HEK293 (cell line): ENCODE data around the gene ANKRD33B.

ENCODE experiments used
- CTCF ChIA-PET: fragments of 350-600 bp; formaldehyde crosslinking; extraction: SDS; loops from one replicate; lab custom pipeline; 2021; ENCODE audit warnings: antibody characterized with exemption; lab: Yijun Ruan, JAX
- POLR2A ChIA-PET: fragments of 300-600 bp; formaldehyde crosslinking; extraction: SDS; loops from one replicate; lab custom pipeline; 2020; ENCODE audit warnings: antibody characterized with exemption, inconsistent platforms; lab: Yijun Ruan, JAX
- H3K27ac ChIP-seq: fragments of 200-500 bp; sonication (Bioruptor generic); 2 replicates; pipeline ENCODE4 v1.5.1; 2014; ENCODE audit warnings: low read depth, low read length, control low read depth, inconsistent platforms; ENCODE audit errors: extremely low read depth
- H3K36me3 ChIP-seq, 2 experiments: fragments of 200-500 bp in 1 of 2; sonication (Bioruptor generic) in 1 of 2; 1 replicate in 1 of 2; 2 replicates in 1 of 2; pipeline ENCODE4 v1.5.1; 2014 to 2017; ENCODE audit warnings: inconsistent platforms in 2 of 2, low read length in 2 of 2; ENCODE audit not compliant: control insufficient read depth in 2 of 2, insufficient read depth in 1 of 2
- H3K4me1 ChIP-seq: fragments of 200-500 bp; sonication (Bioruptor generic); 2 replicates; pipeline ENCODE4 v1.5.1; 2014; ENCODE audit warnings: mild to moderate bottlenecking, low read length, inconsistent platforms; ENCODE audit not compliant: control insufficient read depth, insufficient read depth
- H3K4me3 ChIP-seq: 2 replicates; pipeline ENCODE4 v1.5.1; 2011; ENCODE audit warnings: low read depth, mild to moderate bottlenecking, control low read depth, low read length, moderate library complexity
- H3K9me3 ChIP-seq: fragments of 200-500 bp; sonication (Bioruptor generic); 2 replicates; pipeline ENCODE4 v1.5.1; 2014; ENCODE audit warnings: low read depth, low read length, inconsistent platforms; ENCODE audit not compliant: control insufficient read depth, insufficient read depth
- GLI2 ChIP-seq: fragments of 450-650 bp; formaldehyde crosslinking; IDR thresholded peaks from 2 replicates; pipeline ENCODE4; 2017; ENCODE audit warnings: missing biosample characterization, missing genetic modification characterization, low read depth, borderline replicate concordance
- HOXD13 ChIP-seq: sonication (generic); formaldehyde crosslinking; IDR thresholded peaks from 2 replicates; pipeline ENCODE4 v1.8.0; 2022; ENCODE audit warnings: missing genetic modification reagents, borderline replicate concordance
- KLF16 ChIP-seq: fragments of 450-650 bp; formaldehyde crosslinking; IDR thresholded peaks from 2 replicates; pipeline ENCODE4 v1.5.1; 2017; ENCODE audit warnings: missing biosample characterization, missing genetic modification characterization
- OVOL3 ChIP-seq: fragments of 450-650 bp; formaldehyde crosslinking; IDR thresholded peaks from 2 replicates; pipeline ENCODE4 v1.5.1; 2016; ENCODE audit warnings: missing biosample characterization, missing genetic modification characterization
- REPIN1 ChIP-seq: fragments of 450-650 bp; formaldehyde crosslinking; IDR thresholded peaks from 2 replicates; pipeline ENCODE4 v1.5.1; 2017; ENCODE audit warnings: missing biosample characterization, missing genetic modification characterization, low read depth
- SALL2 ChIP-seq: fragments of 450-650 bp; formaldehyde crosslinking; IDR thresholded peaks from 2 replicates; pipeline ENCODE4 v1.5.0; 2017; ENCODE audit warnings: missing biosample characterization, mild to moderate bottlenecking, missing genetic modification characterization, borderline replicate concordance
- SCRT2 ChIP-seq: fragments of 450-650 bp; formaldehyde crosslinking; IDR thresholded peaks from 2 replicates; pipeline ENCODE4 v1.5.1; 2016; ENCODE audit warnings: missing biosample characterization, missing genetic modification characterization
- ZBTB20 ChIP-seq: fragments of 450-650 bp; formaldehyde crosslinking; IDR thresholded peaks from 2 replicates; pipeline ENCODE4 v1.5.1; 2016; ENCODE audit warnings: missing biosample characterization, missing genetic modification characterization
- ZFP69B ChIP-seq: fragments of 450-650 bp; formaldehyde crosslinking; IDR thresholded peaks from 2 replicates; pipeline ENCODE4 v1.5.1; 2016; ENCODE audit warnings: missing biosample characterization, missing genetic modification characterization
- ZNF148 ChIP-seq: fragments of 450-650 bp; formaldehyde crosslinking; IDR thresholded peaks from 2 replicates; pipeline ENCODE4 v1.5.0; 2017; ENCODE audit warnings: missing biosample characterization, missing genetic modification characterization, borderline replicate concordance
- ZNF214 ChIP-seq: fragments of 450-650 bp; formaldehyde crosslinking; IDR thresholded peaks from 2 replicates; pipeline ENCODE4 v1.5.1; 2017; ENCODE audit warnings: missing biosample characterization, mild to moderate bottlenecking, missing genetic modification characterization, borderline replicate concordance
- ZNF248 ChIP-seq: fragments of 450-650 bp; formaldehyde crosslinking; IDR thresholded peaks from 2 replicates; pipeline ENCODE4 v1.5.1; 2017; ENCODE audit warnings: missing biosample characterization, missing genetic modification characterization
- ZNF416 ChIP-seq: fragments of 450-650 bp; formaldehyde crosslinking; IDR thresholded peaks from 2 replicates; pipeline ENCODE4 v1.5.1; 2016; ENCODE audit warnings: missing biosample characterization, missing genetic modification characterization
- ZNF600 ChIP-seq: fragments of 450-650 bp; formaldehyde crosslinking; IDR thresholded peaks from 2 replicates; pipeline ENCODE4 v1.5.1; 2016; ENCODE audit warnings: missing biosample characterization, missing genetic modification characterization
- ZNF610 ChIP-seq: fragments of 450-650 bp; formaldehyde crosslinking; IDR thresholded peaks from 2 replicates; pipeline ENCODE4 v1.5.1; 2016; ENCODE audit warnings: missing biosample characterization, missing genetic modification characterization, borderline replicate concordance
- ZNF768 ChIP-seq: fragments of 450-650 bp; formaldehyde crosslinking; IDR thresholded peaks from 2 replicates; pipeline ENCODE4 v1.5.1; 2018; ENCODE audit warnings: missing biosample characterization, mild to moderate bottlenecking, missing genetic modification characterization
- ZNF791 ChIP-seq: fragments of 450-650 bp; formaldehyde crosslinking; IDR thresholded peaks from 2 replicates; pipeline ENCODE4 v1.5.1; 2016; ENCODE audit warnings: missing biosample characterization, missing genetic modification characterization

ANKRD33B gene

GRCh38 chr5:10626473-10627013 is 62.7 kb downstream of the ANKRD33B start:
- CTCF ChIA-PET: interaction anchor here (1.0 to 6.5 kb wide), 19 partner anchors 10 to 376 kb away, joined by 3 to 175 read pairs (median 7); no protein-coding TSS in a partner anchor
- TF ChIP-seq ZFP69B (tag by site-specific recombination) (no peak), ZNF148 (tag by site-specific recombination) (no peak), ZNF768 (tag by site-specific recombination) (no peak), ZNF600 (no peak), KLF16 (no peak), OVOL3 (tag by site-specific recombination) (no peak), ZNF214 (tag by site-specific recombination) (no peak)
- Histone ChIP-seq H3K36me3 (no peaks in the 10 kb centered on the region), H3K27ac (no peak overlapping the region), H3K9me3 (no peaks in the 10 kb centered on the region), H3K4me1 (peaks cover 7% of the 10 kb centered on the region), H3K4me3 (no peak overlapping the region)
- POLR2A ChIA-PET: interaction anchor here (0.7 to 2.0 kb wide), 5 partner anchors 18 to 75 kb away, joined by 3 to 11 read pairs (median 9); no protein-coding TSS in a partner anchor

GRCh38 chr5:10627160-10627701 is 63.4 kb downstream of the ANKRD33B start:
- no peaks in the 10 kb centered on the region for H3K9me3 ChIP-seq
- CTCF ChIA-PET: interaction anchor here (0.5 to 6.5 kb wide), 60 partner anchors 8 to 492 kb away, joined by 3 to 175 read pairs (median 4); no protein-coding TSS in a partner anchor
- no peak overlapping the region for H3K4me3 ChIP-seq
- H3K36me3 ChIP-seq: no peaks in the 10 kb centered on the region
- no peak for TF ChIP-seq HOXD13 (CRISPR knock-in tag)
- no peak for TF ChIP-seq ZBTB20 (tag by site-specific recombination)
- TF ChIP-seq SCRT2 (tag by site-specific recombination): no peak
- TF ChIP-seq ZNF600: 0 out of 2 replicates have a peak, but pooled peaks have one; percentile 32
- no peak for TF ChIP-seq ZNF248 (tag by site-specific recombination)
- H3K4me1 ChIP-seq: peaks cover 7% of the 10 kb centered on the region
- H3K27ac ChIP-seq: peak overlapping the region; percentile 50; the same call in 1 of the 2 replicates
- POLR2A ChIA-PET: interaction anchor here (0.7 to 2.0 kb wide), 9 partner anchors 19 to 174 kb away, joined by 3 to 11 read pairs (median 4); partner anchors contain the start of gene ANKRD33B

- no peaks in the 10 kb centered on the region for H3K9me3 ChIP-seq
- no peaks in the 10 kb centered on the region for H3K36me3 ChIP-seq
- CTCF ChIA-PET: interaction anchor here (0.6 to 6.5 kb wide), 26 partner anchors 8 to 1027 kb away, joined by 3 to 175 read pairs (median 6); partner anchors contain the start of gene ROPN1L
- peaks cover 7% of the 10 kb centered on the region for H3K4me1 ChIP-seq
- H3K27ac ChIP-seq: no peak overlapping the region
- POLR2A ChIA-PET: interaction anchor here (1.3 to 2.0 kb wide), 3 partner anchors 27 to 176 kb away, joined by 4 to 11 read pairs (median 10); no protein-coding TSS in a partner anchor
- TF ChIP-seq REPIN1 (tag by site-specific recombination): no peak
- TF ChIP-seq ZNF610: no peak
- no peak for TF ChIP-seq ZNF416
- no peak for TF ChIP-seq ZNF791 (tag by site-specific recombination)
- TF ChIP-seq SALL2: no peak
- no peak for TF ChIP-seq GLI2 (tag by site-specific recombination)
- H3K4me3 ChIP-seq: no peak overlapping the region
Observed at GRCh38 chr5:10628601-10629000, 64.7 kb downstream of the ANKRD33B start.
